NCI-H187 treated with DMSO at 0.1 percent for 48 hours (cell line): ENCODE results near the gene PLEKHF1.

Experiments used
- DNase-seq: peaks from one replicate; lab custom pipeline; 2025; lab: John Stamatoyannopoulos, UW

The PLEKHF1 gene

DNA sequence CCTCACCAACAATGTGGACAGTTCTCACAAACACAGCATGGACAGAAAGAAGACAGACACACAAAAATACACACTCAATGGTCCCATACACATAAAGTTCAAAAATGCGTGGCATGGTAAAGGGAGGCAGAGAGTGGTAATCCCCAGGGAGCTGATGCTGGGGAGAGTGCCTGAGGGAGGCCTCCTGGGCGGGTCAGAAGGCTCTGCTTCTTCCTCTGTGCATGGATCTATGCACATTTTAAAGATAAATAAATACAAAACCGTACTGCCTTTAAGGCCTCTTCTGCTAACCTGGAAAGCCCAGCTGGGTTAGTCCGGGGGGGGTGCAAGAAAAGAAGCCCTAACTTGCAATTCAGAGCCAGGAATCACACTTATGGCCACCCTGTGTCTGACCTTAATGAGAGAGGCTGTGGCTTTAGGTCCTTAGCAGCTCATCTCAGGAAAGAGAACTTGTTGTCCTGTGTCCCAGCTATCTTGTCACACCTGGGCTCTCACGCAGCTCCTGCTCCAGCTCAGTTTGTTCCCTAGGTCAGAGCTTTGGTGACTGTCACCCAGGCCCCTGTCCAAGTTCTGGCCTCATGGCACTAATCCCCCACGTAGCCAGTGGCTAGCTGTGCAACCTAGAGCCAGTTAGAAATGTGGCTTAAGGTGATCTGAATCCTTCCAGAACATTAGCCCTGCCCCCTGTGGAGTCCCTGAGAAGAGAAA is 30.7 kb upstream of the PLEKHF1 start:
- DNase-seq: no peak

GRCh38 chr19:29635963-29636362 is 29.3 kb upstream of the PLEKHF1 start:
- no peak for DNase-seq

- no peak for DNase-seq
Observed at GRCh38 chr19:29636553-29637360, 28.5 kb upstream of the PLEKHF1 start.

- DNase-seq: no peak
Observed at GRCh38 chr19:29639086-29639485, 26.2 kb upstream of the PLEKHF1 start.

- DNase-seq: no peak
Observed at GRCh38 chr19:29640231-29640630, 25.0 kb upstream of the PLEKHF1 start.

GRCh38 chr19:29641597-29641996 is 23.7 kb upstream of the PLEKHF1 start:
- DNase-seq: no peak

- DNase-seq: no peak
Observed at GRCh38 chr19:29643361-29643935, 21.8 kb upstream of the PLEKHF1 start.

DNA sequence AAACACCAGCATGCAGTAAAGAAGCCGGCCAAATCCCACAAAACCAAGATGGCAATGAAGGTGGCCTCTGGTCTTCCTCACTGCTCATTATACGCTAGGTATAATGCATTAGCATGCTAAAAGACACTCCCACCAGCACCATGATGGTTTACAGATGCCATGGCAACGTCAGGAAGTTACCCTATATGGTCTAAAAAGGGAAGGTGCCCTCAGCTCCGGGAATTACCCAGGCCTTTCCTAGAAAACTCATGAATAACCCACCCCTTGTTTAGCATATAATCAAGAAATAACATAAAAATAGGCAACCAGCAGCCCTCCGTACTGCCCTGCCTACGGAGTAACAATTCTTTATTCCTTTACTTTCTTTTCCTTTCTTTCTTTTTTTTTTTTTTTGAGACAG is 21.1 kb upstream of the PLEKHF1 start:
- no peak for DNase-seq

- no peak for DNase-seq
Observed at GRCh38 chr19:29645491-29645867, 19.8 kb upstream of the PLEKHF1 start.

- no peak for DNase-seq
Observed at GRCh38 chr19:29645911-29646310, 19.4 kb upstream of the PLEKHF1 start.

DNA sequence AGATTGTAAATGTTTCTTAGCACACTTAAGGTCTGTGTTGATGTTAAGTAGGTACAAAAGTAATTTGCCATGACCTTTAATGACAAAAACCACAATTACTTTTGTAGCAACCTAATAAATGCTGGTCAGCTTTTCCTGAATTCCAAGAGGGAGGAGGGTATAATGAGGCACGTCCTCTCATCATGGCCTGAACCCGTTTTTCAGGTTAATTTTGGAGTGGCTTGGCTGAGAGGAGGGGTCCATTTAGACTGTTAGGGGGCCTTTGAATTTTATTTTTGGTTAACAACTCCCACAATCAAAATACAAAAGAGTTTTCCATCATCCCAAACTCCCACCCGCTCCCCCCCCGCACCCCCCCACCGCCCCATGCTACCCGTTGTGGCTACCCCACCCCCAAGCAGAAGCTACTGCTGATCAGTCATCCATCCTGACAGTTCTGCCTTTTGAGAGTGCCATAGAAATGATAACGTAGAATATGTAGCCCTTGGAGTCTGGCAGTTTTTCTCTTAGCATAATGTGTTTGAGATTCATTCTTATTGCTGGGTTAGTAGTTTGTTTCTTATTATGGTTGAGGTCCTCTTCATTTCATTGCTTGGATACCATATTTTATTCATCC is 14.4 kb upstream of the PLEKHF1 start:
- DNase-seq: no peak

GRCh38 chr19:29651622-29652394 is 13.5 kb upstream of the PLEKHF1 start:
- DNase-seq: no peak

- no peak for DNase-seq
Observed at GRCh38 chr19:29653398-29653797, 11.9 kb upstream of the PLEKHF1 start.

- DNase-seq: no peak
Observed at GRCh38 chr19:29655648-29656335, 9.5 kb upstream of the PLEKHF1 start.

GRCh38 chr19:29658221-29658991 is 6.9 kb upstream of the PLEKHF1 start:
- no peak for DNase-seq

- no peak for DNase-seq
Observed at GRCh38 chr19:29660835-29661234, 4.4 kb upstream of the PLEKHF1 start.

DNA sequence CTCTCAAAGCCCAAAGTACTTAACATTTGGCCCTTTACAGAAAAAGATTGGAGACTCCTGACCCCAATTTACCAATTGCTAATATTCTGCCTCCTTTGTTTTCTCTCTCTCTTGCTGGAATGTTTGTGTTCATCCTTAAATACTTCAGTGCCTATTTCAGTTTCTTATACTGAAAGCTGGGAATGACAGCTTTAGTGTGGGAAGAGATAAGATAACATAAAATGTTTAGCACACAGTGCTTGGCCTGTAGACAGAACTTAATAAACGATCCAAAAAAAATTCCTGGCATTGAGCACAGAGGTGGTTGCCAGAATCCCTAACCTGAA is 3.0 kb upstream of the PLEKHF1 start:
- no peak for DNase-seq

GRCh38 chr19:29662604-29663404 is 2.5 kb upstream of the PLEKHF1 start:
- DNase-seq: no peak

DNA sequence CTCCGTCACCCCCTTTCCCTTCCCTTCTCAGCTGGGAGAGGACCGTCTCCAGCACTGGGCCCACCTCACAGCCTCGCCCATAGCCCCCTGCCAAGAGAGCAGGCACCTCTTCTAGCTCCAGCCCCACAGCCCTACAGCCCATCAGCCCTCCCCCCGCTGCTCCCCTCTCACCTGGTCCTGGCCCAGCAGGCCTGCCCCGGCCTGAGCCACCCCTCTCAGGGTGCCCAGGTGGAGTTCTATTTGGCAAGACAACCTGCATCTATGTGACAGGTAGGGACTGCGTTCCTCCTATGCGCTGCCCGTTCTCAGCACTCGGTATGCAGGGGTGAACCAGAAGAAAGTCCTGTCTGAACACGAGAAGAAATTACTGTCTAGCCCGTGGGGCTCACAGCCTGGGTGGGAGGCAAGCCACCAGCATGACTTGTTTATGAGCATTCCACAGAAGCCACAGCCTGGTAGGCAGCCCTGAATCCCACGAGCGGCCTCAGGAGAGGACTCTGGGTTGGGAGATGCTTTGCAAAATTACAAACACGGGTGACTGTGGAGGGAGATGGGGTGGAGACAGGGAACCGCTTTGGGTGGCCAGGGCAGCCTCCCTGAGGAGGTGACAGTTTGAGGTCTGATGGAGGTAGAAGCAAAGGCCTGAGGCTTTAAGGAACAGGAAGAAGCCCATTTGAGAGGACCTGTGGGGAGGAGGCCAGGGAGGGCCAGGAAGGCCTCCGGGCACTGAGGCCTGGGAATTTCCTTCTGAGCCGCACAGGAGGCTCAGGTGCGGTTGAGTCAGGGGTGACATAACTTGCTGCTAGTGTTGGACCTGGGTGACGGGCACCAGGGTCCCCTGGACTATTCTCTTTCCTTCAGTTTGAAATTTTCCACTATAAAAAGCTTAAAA is 1.2 kb upstream of the PLEKHF1 start:
- DNase-seq: no peak
